Epidermal melanocyte (primary cell): ENCODE data around the gene FOXO3.
"Not testable (repeated sequence)": the region's sequence is repeated elsewhere in the genome, so short reads cannot be mapped to it uniquely, and the experiment has no call there.

ENCODE experiments used
- DNase-seq: peaks from one replicate; pipeline ENCODE4 v3.0.0; 2011; ENCODE audit warnings: low spot score; ENCODE audit not compliant: insufficient read length

Gene FOXO3

GRCh38 chr6:108658174-108658573, 97.5 kb downstream of the FOXO3 start:
- no peak for DNase-seq

GRCh38 chr6:108658785-108659184, 98.1 kb downstream of the FOXO3 start:
- not testable (repeated sequence) for DNase-seq

- DNase-seq = no peak
These were observed 99.5 kb downstream of the FOXO3 start for GRCh38 chr6:108660251-108660650.

- DNase-seq = no peak
These were observed 100.7 kb downstream of the FOXO3 start for GRCh38 chr6:108661430-108661829.

- no peak for DNase-seq
These were observed 101.3 kb downstream of the FOXO3 start for GRCh38 chr6:108661982-108662381.

- no peak for DNase-seq
These were observed 102.0 kb downstream of the FOXO3 start for GRCh38 chr6:108662702-108663101.

- not testable (repeated sequence) for DNase-seq
These were observed 102.9 kb downstream of the FOXO3 start for GRCh38 chr6:108663494-108664064.

GRCh38 chr6:108665495-108666196, 104.9 kb downstream of the FOXO3 start:
- no peak for DNase-seq

GRCh38 chr6:108666656-108667260, 106.0 kb downstream of the FOXO3 start:
- no peak for DNase-seq

- peak; percentile 70 for DNase-seq
These were observed 107.3 kb downstream of the FOXO3 start for GRCh38 chr6:108667993-108668392.

- no peak for DNase-seq
These were observed 109.0 kb downstream of the FOXO3 start for GRCh38 chr6:108669673-108670072.

- DNase-seq = no peak
These were observed 110.5 kb downstream of the FOXO3 start for GRCh38 chr6:108671175-108671574.

GRCh38 chr6:108671790-108672189, 111.1 kb downstream of the FOXO3 start:
- DNase-seq = no peak

- DNase-seq = no peak
These were observed 111.9 kb downstream of the FOXO3 start for GRCh38 chr6:108672641-108673040.

GRCh38 chr6:108673153-108673552, 112.4 kb downstream of the FOXO3 start:
- DNase-seq = no peak

- no peak for DNase-seq
These were observed 112.9 kb downstream of the FOXO3 start for GRCh38 chr6:108673602-108674001.

GRCh38 chr6:108675226-108676200, 114.8 kb downstream of the FOXO3 start:
- DNase-seq = no peak

GRCh38 chr6:108676555-108676954, 115.8 kb downstream of the FOXO3 start:
- DNase-seq = no peak

GRCh38 chr6:108677357-108677756, 116.6 kb downstream of the FOXO3 start:
- no peak for DNase-seq

- DNase-seq = no peak
These were observed 117.2 kb downstream of the FOXO3 start for GRCh38 chr6:108677894-108678293.

GRCh38 chr6:108680314-108680713, 119.6 kb downstream of the FOXO3 start:
- DNase-seq = not testable (repeated sequence)

- DNase-seq = not testable (repeated sequence)
These were observed 121.0 kb downstream of the FOXO3 start for GRCh38 chr6:108681721-108682120.
